HG02678 (cell line): ENCODE results near the gene MSTN.

ENCODE experiments used
- ATAC-seq: cut with Tn5 transposase; IDR thresholded peaks from one replicate; pipeline ENCODE4 v1.9.1; 2021; ENCODE audit warnings: mild to moderate bottlenecking, moderate library complexity; ENCODE audit not compliant: unreplicated experiment

Gene MSTN

GRCh38 chr2:190062601-190063000, at the start of gene MSTN:
Gene MSTN (minus strand): TSS chr2:190062729. CDS start chr2:190062596, 133 bp downstream.
- no peak for ATAC-seq

GRCh38 chr2:190111166-190111565, 48.6 kb upstream of the MSTN start:
- no peak for ATAC-seq

GRCh38 chr2:190110699-190111098, 48.2 kb upstream of the MSTN start:
- no peak for ATAC-seq

- ATAC-seq: no peak
These were observed 47.6 kb upstream of the MSTN start for GRCh38 chr2:190110131-190110530.

GRCh38 chr2:190107409-190107808, 44.9 kb upstream of the MSTN start:
- no peak for ATAC-seq

- no peak for ATAC-seq
These were observed 44.3 kb upstream of the MSTN start for GRCh38 chr2:190106783-190107182.

- no peak for ATAC-seq
These were observed 43.0 kb upstream of the MSTN start for GRCh38 chr2:190105554-190105953.

- ATAC-seq: no peak
These were observed 40.6 kb upstream of the MSTN start for GRCh38 chr2:190103144-190103543.

- ATAC-seq: no peak
These were observed 37.6 kb upstream of the MSTN start for GRCh38 chr2:190099890-190100697.

- ATAC-seq: no peak
These were observed 36.3 kb upstream of the MSTN start for GRCh38 chr2:190098851-190099250.

- no peak for ATAC-seq
These were observed 34.6 kb upstream of the MSTN start for GRCh38 chr2:190097115-190097514.

GRCh38 chr2:190094316-190094871, 31.9 kb upstream of the MSTN start:
- ATAC-seq: no peak

- ATAC-seq: no peak
These were observed 31.3 kb upstream of the MSTN start for GRCh38 chr2:190093793-190094192.

- ATAC-seq: peak; percentile 43
These were observed 27.6 kb upstream of the MSTN start for GRCh38 chr2:190090148-190090547.

GRCh38 chr2:190088917-190089316, 26.4 kb upstream of the MSTN start:
- peak; percentile 69 for ATAC-seq

- ATAC-seq: no peak
These were observed 22.2 kb upstream of the MSTN start for GRCh38 chr2:190084704-190085103.

GRCh38 chr2:190082118-190082517, 19.6 kb upstream of the MSTN start:
- no peak for ATAC-seq

GRCh38 chr2:190080527-190081049, 18.1 kb upstream of the MSTN start:
- ATAC-seq: no peak

- ATAC-seq: no peak
These were observed 16.6 kb upstream of the MSTN start for GRCh38 chr2:190079160-190079559.

- ATAC-seq: no peak
These were observed 13.1 kb upstream of the MSTN start for GRCh38 chr2:190075623-190076022.

- ATAC-seq: peak; percentile 73
These were observed 7.6 kb upstream of the MSTN start for GRCh38 chr2:190069936-190070696.

- ATAC-seq: no peak
These were observed 6.2 kb upstream of the MSTN start for GRCh38 chr2:190068764-190069163.
